GM12878 (cell line): ENCODE results near the gene MANEAL. TPM values are rescaled to one million over a fixed set of nuclear protein-coding genes. Genes with fewer than 3 reads are reported as not detected.

ENCODE experiments used
- ATAC-seq: fragments of 200-7000 bp; cut with Tn5 transposase; 3 replicates; pipeline ENCODE4 v1.9.1; 2020; ENCODE audit warnings: mild to moderate bottlenecking, moderate library complexity
- BruUV-seq: library from RNA; stranded (reverse); fragments of 400-500 nt; replicated peaks from 2 replicates; lab custom pipeline; 2021; lab: Mats Ljungman, UMichigan
- CTCF ChIA-PET: fragments of 300-600 bp; sonication (Branson Sonifier 250); formaldehyde crosslinking; extraction: SDS; loops from one replicate; lab custom pipeline; 2021; ENCODE audit warnings: inconsistent platforms; lab: Yijun Ruan, JAX
- POLR2A ChIA-PET: fragments of 350-600 bp; formaldehyde crosslinking; extraction: SDS; loops from one replicate; lab custom pipeline; 2021; ENCODE audit warnings: inconsistent platforms; lab: Charles Lee
- RAD21 ChIA-PET: fragments of 300-600 bp; sonication (Branson Sonifier 250); formaldehyde crosslinking; loops from one replicate; lab custom pipeline; 2023; ENCODE audit warnings: antibody characterized with exemption; ENCODE audit not compliant: unreplicated experiment; lab: Charles Lee
- SMC1A ChIA-PET: fragments of 300-600 bp; sonication (Branson Sonifier 250); formaldehyde crosslinking; loops from one replicate; lab custom pipeline; 2023; ENCODE audit not compliant: unreplicated experiment, uncharacterized antibody; lab: Charles Lee
- DNase-seq: peaks from one replicate; pipeline ENCODE4 v3.0.0-alpha.2; 2011; ENCODE audit warnings: low read depth, low spot score
- FAIRE-seq: peaks from 3 replicates; lab custom pipeline; 2011; peaks lifted over from hg19 to GRCh38; lab: Jason Lieb, UNC
- H2AFZ ChIP-seq: 2 replicates; pipeline ENCODE4 v1.6.0; 2011; ENCODE audit warnings: low read depth, low read length, control low read depth; ENCODE audit not compliant: control insufficient read depth
- H3K27ac ChIP-seq: 2 replicates; pipeline ENCODE4 v1.5.1; 2011; ENCODE audit warnings: control low read depth; ENCODE audit not compliant: control insufficient read depth, insufficient read depth
- H3K27me3 ChIP-seq, 2 experiments: replicated peaks in 1 of 2; 2 replicates each; pipeline versions ENCODE4 v1.6.0 to v1.6.1; 2011; ENCODE audit warnings: low read length in 1 of 2; ENCODE audit not compliant: control insufficient read depth in 2 of 2, insufficient read depth in 2 of 2
- H3K36me3 ChIP-seq, 2 experiments: 2 replicates each; pipeline ENCODE4 v1.5.1; 2011; ENCODE audit warnings: low read length in 1 of 2; ENCODE audit not compliant: control insufficient read depth in 2 of 2, insufficient read depth in 2 of 2
- H3K4me1 ChIP-seq: 2 replicates; pipeline ENCODE4 v1.6.1; 2011; ENCODE audit warnings: mild to moderate bottlenecking, low read length, moderate library complexity, mixed read lengths; ENCODE audit not compliant: control insufficient read depth, insufficient read depth
- H3K4me2 ChIP-seq: 2 replicates; pipeline ENCODE4 v1.6.0; 2011; ENCODE audit warnings: control low read depth; ENCODE audit not compliant: control insufficient read depth, insufficient read depth
- H3K4me3 ChIP-seq: fragments of 200-600 bp; sonication (generic); 2 replicates; pipeline ENCODE4 v1.5.1; 2016
- H3K79me2 ChIP-seq: 2 replicates; pipeline ENCODE4 v1.6.0; 2011; ENCODE audit warnings: low read length; ENCODE audit not compliant: control insufficient read depth, insufficient read depth
- H3K9ac ChIP-seq: 2 replicates; pipeline ENCODE4 v1.8.0; 2011; ENCODE audit warnings: low read length, control low read depth, mixed read lengths; ENCODE audit not compliant: control insufficient read depth, insufficient read depth
- H3K9me3 ChIP-seq: replicated peaks from 3 replicates; pipeline ENCODE4 v1.5.1; 2011; ENCODE audit warnings: mild to moderate bottlenecking, low read length; ENCODE audit not compliant: control insufficient read depth, insufficient read depth
- H4K20me1 ChIP-seq: 2 replicates; pipeline ENCODE4 v1.6.0; 2011; ENCODE audit not compliant: control insufficient read depth, insufficient read depth
- BACH1 ChIP-seq: fragments of 450-650 bp; IDR thresholded peaks from 2 replicates; pipeline ENCODE4 v1.6.1; 2017; ENCODE audit warnings: mild to moderate bottlenecking, borderline replicate concordance
- DPF2 ChIP-seq: fragments of 450-650 bp; IDR thresholded peaks from 2 replicates; pipeline ENCODE4 v1.6.1; 2017; ENCODE audit warnings: mild to moderate bottlenecking
- MXI1 ChIP-seq: fragments of 150-350 bp; IDR thresholded peaks from 2 replicates; pipeline ENCODE4 v1.6.1; 2011; ENCODE audit warnings: low read depth, mild to moderate bottlenecking, inconsistent platforms, low read length, improper control_type of control experiment
- NRF1 ChIP-seq: conservative IDR thresholded peaks from 2 replicates; pipeline ENCODE4 v1.6.1; 2011; ENCODE audit warnings: mild to moderate bottlenecking, low read depth, low read length, improper control_type of control experiment
- SP1 ChIP-seq: IDR thresholded peaks from one replicate; pipeline ENCODE4 v1.6.1; 2011; ENCODE audit warnings: low read depth, low read length
- SRF ChIP-seq, 2 experiments: IDR thresholded peaks; 2 replicates each; pipeline ENCODE4 v1.6.1; 2011; ENCODE audit warnings: low read depth in 2 of 2, low read length in 2 of 2, mild to moderate bottlenecking in 1 of 2, moderate library complexity in 1 of 2
- TCF12 ChIP-seq: IDR thresholded peaks from 2 replicates; pipeline ENCODE4 v1.6.1; 2011; ENCODE audit warnings: low read depth, mild to moderate bottlenecking, low read length
- ZZZ3 ChIP-seq: IDR thresholded peaks from 2 replicates; pipeline ENCODE4 v1.6.1; 2011; ENCODE audit warnings: low read depth; ENCODE audit not compliant: control insufficient read depth, insufficient read length
- WGBS: methylation state at CpG from one replicate; pipeline ENCODE4 v1.1.6; 2016; ENCODE audit warnings: low lambda C conversion rate; ENCODE audit not compliant: insufficient replicate concordance, insufficient coverage; ENCODE audit errors: missing lambda C conversion rate; 5-methylcytosine and 5-hydroxymethylcytosine counted together
- in situ Hi-C: fragments of 300-500 bp; cut with MboI; formaldehyde crosslinking; loops from 9 replicates; pipeline ENCODE4 v1.14.3; 2018; ENCODE audit warnings: mixed read lengths
- intact Hi-C: fragments of 100-400 bp; cut with micrococcal nuclease; formaldehyde crosslinking; loops from one replicate; pipeline ENCODE4 v1.14.2; 2022; ENCODE audit not compliant: unreplicated experiment
- polyA plus RNA-seq, 11 experiments: library from polyadenylated mRNA; depleted of rRNA in 4 of 11; unstranded in 6 of 11; stranded (reverse) in 5 of 11; fragments of >200 nt; fragmentation: Nextera tagmentation in 4 of 11; fragmentation: Illumina TruSeq in 1 of 11; extraction: Ambion mirVana in 4 of 11; extraction: Trizol in 1 of 11; gene quantifications; 1 replicate in 1 of 11; 2 replicates in 10 of 11; pipeline versions ENCODE4 v1.2.1 to v1.2.3, GENCODE V29; 2011 to 2016; ENCODE audit warnings: inconsistent platforms in 2 of 11, missing spikeins in 2 of 11, low read depth in 1 of 11
- total RNA-seq, 4 experiments: library from RNA; depleted of rRNA in 3 of 4; stranded (reverse); fragments of >200 nt in 3 of 4; fragmentation: Illumina TruSeq in 1 of 4; extraction: Trizol in 1 of 4; gene quantifications; 2 replicates each; pipeline versions ENCODE4 v1.2.1 to v1.2.3, GENCODE V29; 2013 to 2021
- TF ChIP-seq, protein P1 (sequence below), 3 experiments: IDR thresholded peaks in 2 of 3; conservative IDR thresholded peaks in 1 of 3; 2 replicates each; pipeline ENCODE4 v1.5.1; 2011; ENCODE audit warnings: low read depth in 3 of 3, low read length in 3 of 3, mild to moderate bottlenecking in 3 of 3, control low read depth in 2 of 3, moderate library complexity in 2 of 3, inconsistent platforms in 1 of 3, mixed read lengths in 1 of 3; ENCODE audit not compliant: control insufficient read depth in 2 of 3, insufficient read depth in 1 of 3; ENCODE audit errors: extremely low read depth in 1 of 3
- TF ChIP-seq, protein P2 (sequence below): fragments of 450-650 bp; conservative IDR thresholded peaks from 2 replicates; pipeline ENCODE4 v1.6.1; 2017; ENCODE audit warnings: mild to moderate bottlenecking, moderate library complexity
- TF ChIP-seq, protein P3 (sequence below): IDR thresholded peaks from 2 replicates; pipeline ENCODE4 v1.6.1; 2012; ENCODE audit warnings: low read depth, low read length, improper control_type of control experiment

MANEAL gene
- total and polyA plus RNA-seq, 10 of the 15 experiments (the other 5 are each of a cell fraction or from before 2014, with no cell fraction given): 0.83 to 11.1 (median 5.7) TPM

DNA sequence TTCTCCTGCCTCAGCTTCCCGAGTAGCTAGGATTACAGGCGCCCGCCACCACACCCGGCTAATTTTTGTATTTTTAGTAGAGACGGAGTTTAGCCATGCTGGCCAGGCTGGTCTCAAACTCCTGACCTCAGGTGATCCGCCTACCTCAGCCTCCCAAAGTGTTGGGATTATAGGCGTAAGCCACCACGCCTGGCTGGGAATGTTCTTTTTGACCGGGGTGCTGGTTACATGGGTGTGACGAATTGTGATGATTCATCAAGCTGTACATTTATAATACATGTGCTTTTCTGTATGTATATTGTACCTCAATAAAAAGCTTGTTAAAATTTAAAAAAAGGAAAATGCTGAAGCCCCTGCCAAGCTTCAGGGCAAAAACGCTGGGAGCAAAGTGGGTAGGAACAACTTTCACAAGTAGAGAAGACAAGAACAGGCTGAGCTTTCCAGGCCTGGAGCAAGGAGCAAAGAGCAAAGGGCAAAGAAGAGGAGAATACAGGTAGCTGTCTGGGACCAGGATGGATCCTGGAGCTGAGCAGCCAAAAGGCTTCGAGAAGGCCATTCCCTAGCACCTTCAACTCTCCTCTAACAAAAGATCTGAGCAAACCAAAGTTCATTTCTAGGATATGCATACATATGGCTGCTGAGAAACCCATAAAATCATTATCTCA is 34.9 kb downstream of the MANEAL start (continued):
- TF ChIP-seq, protein P1, sequence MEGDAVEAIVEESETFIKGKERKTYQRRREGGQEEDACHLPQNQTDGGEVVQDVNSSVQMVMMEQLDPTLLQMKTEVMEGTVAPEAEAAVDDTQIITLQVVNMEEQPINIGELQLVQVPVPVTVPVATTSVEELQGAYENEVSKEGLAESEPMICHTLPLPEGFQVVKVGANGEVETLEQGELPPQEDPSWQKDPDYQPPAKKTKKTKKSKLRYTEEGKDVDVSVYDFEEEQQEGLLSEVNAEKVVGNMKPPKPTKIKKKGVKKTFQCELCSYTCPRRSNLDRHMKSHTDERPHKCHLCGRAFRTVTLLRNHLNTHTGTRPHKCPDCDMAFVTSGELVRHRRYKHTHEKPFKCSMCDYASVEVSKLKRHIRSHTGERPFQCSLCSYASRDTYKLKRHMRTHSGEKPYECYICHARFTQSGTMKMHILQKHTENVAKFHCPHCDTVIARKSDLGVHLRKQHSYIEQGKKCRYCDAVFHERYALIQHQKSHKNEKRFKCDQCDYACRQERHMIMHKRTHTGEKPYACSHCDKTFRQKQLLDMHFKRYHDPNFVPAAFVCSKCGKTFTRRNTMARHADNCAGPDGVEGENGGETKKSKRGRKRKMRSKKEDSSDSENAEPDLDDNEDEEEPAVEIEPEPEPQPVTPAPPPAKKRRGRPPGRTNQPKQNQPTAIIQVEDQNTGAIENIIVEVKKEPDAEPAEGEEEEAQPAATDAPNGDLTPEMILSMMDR (IDR thresholded peaks at IDR 0.05 in 2 of 3, conservative IDR thresholded peaks at IDR 0.05 in 1 of 3; ENCODE audit: control insufficient read depth in 2 of 3, extremely low read depth in 1 of 3, insufficient read depth in 1 of 3, low read depth in 3 of 3, low read length in 3 of 3): no peak
- no peak for TF ChIP-seq MXI1
- TF ChIP-seq, protein P2, sequence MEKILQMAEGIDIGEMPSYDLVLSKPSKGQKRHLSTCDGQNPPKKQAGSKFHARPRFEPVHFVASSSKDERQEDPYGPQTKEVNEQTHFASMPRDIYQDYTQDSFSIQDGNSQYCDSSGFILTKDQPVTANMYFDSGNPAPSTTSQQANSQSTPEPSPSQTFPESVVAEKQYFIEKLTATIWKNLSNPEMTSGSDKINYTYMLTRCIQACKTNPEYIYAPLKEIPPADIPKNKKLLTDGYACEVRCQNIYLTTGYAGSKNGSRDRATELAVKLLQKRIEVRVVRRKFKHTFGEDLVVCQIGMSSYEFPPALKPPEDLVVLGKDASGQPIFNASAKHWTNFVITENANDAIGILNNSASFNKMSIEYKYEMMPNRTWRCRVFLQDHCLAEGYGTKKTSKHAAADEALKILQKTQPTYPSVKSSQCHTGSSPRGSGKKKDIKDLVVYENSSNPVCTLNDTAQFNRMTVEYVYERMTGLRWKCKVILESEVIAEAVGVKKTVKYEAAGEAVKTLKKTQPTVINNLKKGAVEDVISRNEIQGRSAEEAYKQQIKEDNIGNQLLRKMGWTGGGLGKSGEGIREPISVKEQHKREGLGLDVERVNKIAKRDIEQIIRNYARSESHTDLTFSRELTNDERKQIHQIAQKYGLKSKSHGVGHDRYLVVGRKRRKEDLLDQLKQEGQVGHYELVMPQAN: no peak

DNA sequence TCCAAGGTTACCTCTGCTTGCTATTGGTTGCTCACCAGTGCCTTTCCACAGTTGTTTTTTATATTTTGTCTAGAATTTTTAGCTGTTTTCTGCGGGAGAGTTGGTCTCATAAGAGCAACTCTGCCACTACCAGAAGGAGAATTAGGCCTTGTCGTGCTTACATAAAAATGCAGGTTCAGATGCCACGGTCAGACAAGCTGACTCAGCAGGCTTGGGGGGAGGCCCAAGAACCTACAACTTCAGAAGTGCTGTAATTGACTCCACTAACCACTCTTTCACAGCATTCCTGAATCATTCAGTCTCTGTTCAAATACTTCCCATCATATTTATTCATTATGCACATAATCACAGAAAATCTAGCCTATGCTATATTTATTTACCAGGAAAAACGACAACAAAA is 37.5 kb downstream of the MANEAL start:
- ATAC-seq (no peak), FAIRE-seq (no peak), DNase-seq (no peak)
- no TSS peak for BruUV-seq
- Histone ChIP-seq H3K9ac (no peak overlapping the region), H3K9me3 (no peaks in the 10 kb centered on the region), H3K27me3 (no peaks in the 10 kb centered on the region), H3K4me2 (no peak overlapping the region), H3K4me3 (no peak overlapping the region), H3K79me2 (no peaks in the 10 kb centered on the region), H3K4me1 (no peaks in the 10 kb centered on the region), H3K27ac (no peak overlapping the region), H2AFZ (no peak overlapping the region), H3K36me3 (peaks cover 8 to 30% of the 10 kb centered on the region in 2 experiments), H4K20me1 (no peaks in the 10 kb centered on the region)
- in situ Hi-C loops: no loop called here
- intact Hi-C loops: no loop called here
- ChIA-PET RAD21 (no interaction called here), SMC1A (no interaction called here), CTCF (interaction anchor here (1.3 to 2.2 kb wide), 2 partner anchors 24 to 29 kb away, joined by 6 to 8 read pairs; partner anchors contain the start of genes C1orf122 and MTF1), POLR2A (interaction anchor here (1.2 kb wide), 1 partner anchor 31 kb away, joined by 4 read pairs; no protein-coding TSS in a partner anchor)
- TF ChIP-seq TCF12 (no peak), MXI1 (no peak), NRF1 (no peak), ZZZ3 (no peak), DPF2 (no peak), BACH1 (no peak), SP1 (no peak), SRF (IDR thresholded peaks at IDR 0.05; ENCODE audit: low read depth in 2 of 2, low read length in 2 of 2) (no peak)
- TF ChIP-seq, protein P3, sequence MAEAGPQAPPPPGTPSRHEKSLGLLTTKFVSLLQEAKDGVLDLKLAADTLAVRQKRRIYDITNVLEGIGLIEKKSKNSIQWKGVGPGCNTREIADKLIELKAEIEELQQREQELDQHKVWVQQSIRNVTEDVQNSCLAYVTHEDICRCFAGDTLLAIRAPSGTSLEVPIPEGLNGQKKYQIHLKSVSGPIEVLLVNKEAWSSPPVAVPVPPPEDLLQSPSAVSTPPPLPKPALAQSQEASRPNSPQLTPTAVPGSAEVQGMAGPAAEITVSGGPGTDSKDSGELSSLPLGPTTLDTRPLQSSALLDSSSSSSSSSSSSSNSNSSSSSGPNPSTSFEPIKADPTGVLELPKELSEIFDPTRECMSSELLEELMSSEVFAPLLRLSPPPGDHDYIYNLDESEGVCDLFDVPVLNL: no peak
- 90% methylated on average over 4 of the region's 4 CpGs for WGBS
